Naive thymus-derived CD4-positive, alpha-beta T cell (primary cell): ENCODE results near the gene B4GALT4. TPM values are rescaled to one million over a fixed set of nuclear protein-coding genes. Genes with fewer than 3 reads are reported as not detected.
A peak's percentile ranks its signal among the peaks of the same experiment; 100 is the strongest.

Experiments
- ATAC-seq: fragments of 150-1000 bp; cut with Tn5 transposase; 2 replicates; pipeline ENCODE4 v1.10.0; 2021; ENCODE audit warnings: mild to moderate bottlenecking, moderate library complexity
- CTCF ChIA-PET: fragments of 350-600 bp; sonication (Branson Sonifier 250); formaldehyde crosslinking; loops from one replicate; lab custom pipeline; 2021; ENCODE audit warnings: antibody characterized with exemption; lab: Charles Lee
- POLR2A ChIA-PET: fragments of 350-600 bp; sonication (Branson Sonifier 250); formaldehyde crosslinking; loops from one replicate; lab custom pipeline; 2021; ENCODE audit warnings: antibody characterized with exemption, inconsistent platforms; lab: Charles Lee
- DNase-seq, 9 donors: peaks; one replicate each; pipeline versions ENCODE4 v3.0.0 to v3.0.0-alpha.2; 2020 to 2022; ENCODE audit warnings: mixed read lengths in 1 of 9
- H3K27ac ChIP-seq: one replicate; pipeline ENCODE4 v1.7.0; 2013; ENCODE audit warnings: mild to moderate bottlenecking, low read depth, low read length, moderate library complexity
- H3K27me3 ChIP-seq, 2 donors: one replicate each; pipeline ENCODE4 v1.7.0; 2013; ENCODE audit warnings: low read length in 2 of 2, mild to moderate bottlenecking in 2 of 2, moderate library complexity in 2 of 2; ENCODE audit not compliant: control insufficient read depth in 2 of 2, insufficient read depth in 2 of 2
- H3K36me3 ChIP-seq, 3 experiments: 1 replicate in 2 of 3; 2 replicates in 1 of 3; pipeline ENCODE4 v1.7.0; 2013; ENCODE audit warnings: low read length in 3 of 3, mild to moderate bottlenecking in 3 of 3, moderate library complexity in 1 of 3; ENCODE audit not compliant: insufficient read depth in 3 of 3, control insufficient read depth in 2 of 3
- H3K4me1 ChIP-seq, 2 donors: one replicate each; pipeline ENCODE4 v1.7.0; 2013; ENCODE audit warnings: low read length in 2 of 2, mild to moderate bottlenecking in 2 of 2, moderate library complexity in 1 of 2; ENCODE audit not compliant: control insufficient read depth in 2 of 2, insufficient read depth in 2 of 2
- H3K4me3 ChIP-seq: 2 replicates; pipeline ENCODE4 v1.7.0; 2013; ENCODE audit warnings: mild to moderate bottlenecking, low read length
- H3K9me3 ChIP-seq, 3 experiments: 1 replicate in 2 of 3; 2 replicates in 1 of 3; pipeline ENCODE4 v1.7.0; 2013; ENCODE audit warnings: low read length in 3 of 3; ENCODE audit not compliant: control insufficient read depth in 2 of 3
- H3K27ac Mint-ChIP-seq, 9 donors: one replicate each; pipeline ENCODE4 v1.8.0; 2020 to 2022; ENCODE audit warnings: mixed read lengths in 9 of 9, mild to moderate bottlenecking in 8 of 9, moderate library complexity in 5 of 9, inconsistent platforms in 2 of 9
- H3K27me3 Mint-ChIP-seq, 5 donors: one replicate each; pipeline ENCODE4 v1.8.0; 2021 to 2022; ENCODE audit warnings: mixed read lengths in 5 of 5, mild to moderate bottlenecking in 1 of 5
- H3K36me3 Mint-ChIP-seq, 5 donors: one replicate each; pipeline ENCODE4 v1.8.0; 2020 to 2022; ENCODE audit warnings: mixed read lengths in 5 of 5, mild to moderate bottlenecking in 3 of 5, inconsistent platforms in 1 of 5
- H3K4me1 Mint-ChIP-seq, 7 donors: one replicate each; pipeline ENCODE4 v1.8.0; 2020 to 2022; ENCODE audit warnings: mixed read lengths in 7 of 7, mild to moderate bottlenecking in 3 of 7, inconsistent platforms in 1 of 7
- H3K4me3 Mint-ChIP-seq, 10 donors: one replicate each; pipeline ENCODE4 v1.8.0; 2020 to 2022; ENCODE audit warnings: mild to moderate bottlenecking in 10 of 10, mixed read lengths in 10 of 10, moderate library complexity in 6 of 10, inconsistent platforms in 2 of 10
- H3K9me3 Mint-ChIP-seq, 11 donors: one replicate each; pipeline ENCODE4 v1.8.0; 2020 to 2022; ENCODE audit warnings: mixed read lengths in 11 of 11, mild to moderate bottlenecking in 4 of 11, inconsistent platforms in 1 of 11, moderate library complexity in 1 of 11
- intact Hi-C, 2 donors: fragments of 100-400 bp; cut with micrococcal nuclease; formaldehyde crosslinking; loops; one replicate each; pipeline ENCODE4 v1.15.1; 2023
- polyA plus RNA-seq, 2 donors: library from polyadenylated mRNA; unstranded; fragments of 300-500 nt; fragmentation: Illumina TruSeq; gene quantifications; one replicate each; pipeline ENCODE4 v1.2.3, GENCODE V29; 2021
- total RNA-seq, 6 experiments: library from RNA in 5 of 6; stranded (reverse) in 5 of 6; gene quantifications; 1 replicate in 5 of 6; 2 replicates in 1 of 6; pipeline ENCODE4 v1.2.3 and lab custom pipeline; 2021 to 2026

B4GALT4 gene
- total and polyA plus RNA-seq, 7 experiments from 2014 or later = 17.9 to 39.8 (median 29.6) TPM

DNA sequence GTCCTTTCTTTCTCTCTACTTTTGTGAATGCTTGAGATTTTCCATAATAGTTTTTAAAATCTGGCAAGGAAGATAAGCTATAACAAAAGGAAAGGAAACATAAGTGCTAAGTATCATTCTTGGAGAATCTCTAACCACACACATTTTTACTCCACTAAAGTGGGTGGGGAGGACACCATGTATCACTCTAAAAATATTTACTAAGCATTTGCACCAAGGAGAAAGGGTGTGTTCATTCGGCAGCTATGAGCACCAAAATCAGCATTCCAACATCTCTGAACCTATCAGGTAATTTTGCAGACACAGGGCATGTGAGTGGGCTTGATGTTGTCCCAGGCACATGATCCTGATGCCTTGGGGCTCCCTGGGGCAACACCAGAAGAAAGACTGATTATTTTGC lies 5.5 kb downstream of the B4GALT4 start:
- H3K4me1 ChIP-seq = peaks cover 27 to 49% of the 10 kb centered on the region in 2 donors
- Mint-ChIP-seq H3K4me1 (peaks cover 43 to 93% (median 85%) of the 10 kb centered on the region in 7 donors), H3K27ac (peak overlapping the region; percentile 40 to 98 (median 92)), H3K4me3 (peak overlapping the region; percentile 35 to 87 (median 72)), H3K27me3 (no peaks in the 10 kb centered on the region), H3K9me3 (peaks cover 0 to 2% (median 0%) of the 10 kb centered on the region in 11 donors), H3K36me3 (peaks cover 2 to 45% (median 43%) of the 10 kb centered on the region in 5 donors)
- H3K36me3 ChIP-seq = peaks cover 0 to 30% (median under 1%) of the 10 kb centered on the region in 3 experiments
- DNase-seq (no peak), ATAC-seq (no peak)
- CTCF ChIA-PET = interaction anchor here (1.2 kb wide), 1 partner anchor 12 kb away, joined by 3 read pairs; no protein-coding TSS in a partner anchor
- H3K4me3 ChIP-seq = no peak overlapping the region
- H3K27me3 ChIP-seq = no peaks in the 10 kb centered on the region
- H3K27ac ChIP-seq = peak overlapping the region; percentile 90
- no peaks in the 10 kb centered on the region for H3K9me3 ChIP-seq
- POLR2A ChIA-PET = interaction anchor here (0.6 to 0.7 kb wide), 2 partner anchors 14 to 235 kb away, joined by 3 read pairs; no protein-coding TSS in a partner anchor
- intact Hi-C loops = loop anchor here (10.0 kb wide), 3 partner anchors 290 to 1110 kb away; partner anchors contain the start of genes GSK3B (in 1 of the 2) and LRRC58 (in 1 of the 2)

DNA sequence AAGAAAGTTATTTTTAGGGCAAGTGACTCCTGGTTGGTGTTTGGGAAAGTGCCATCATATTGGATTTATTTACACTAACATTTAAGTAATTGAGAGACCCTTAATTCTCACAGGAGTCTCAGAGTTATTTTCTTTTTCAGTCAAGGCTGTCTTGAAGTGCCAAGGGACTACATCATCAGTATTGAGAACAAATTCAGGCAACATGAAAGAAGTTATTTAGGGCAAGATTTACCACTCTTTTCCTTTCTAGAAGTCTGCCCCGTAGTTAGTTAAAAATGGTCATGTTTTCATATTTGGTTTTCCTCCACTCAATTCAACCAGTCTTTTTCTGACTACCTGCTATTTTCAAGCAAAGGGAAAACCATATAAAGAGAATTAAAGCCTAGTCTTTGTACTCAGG lies 6.1 kb downstream of the B4GALT4 start:
- peak overlapping the region; percentile 90 for H3K27ac ChIP-seq
- no peaks in the 10 kb centered on the region for H3K9me3 ChIP-seq
- Mint-ChIP-seq H3K27me3 (no peaks in the 10 kb centered on the region), H3K4me1 (peaks cover 39 to 90% (median 85%) of the 10 kb centered on the region in 7 donors), H3K4me3 (peak overlapping the region; percentile 30 to 87 (median 72)), H3K27ac (peak overlapping the region; percentile 40 to 98 (median 92)), H3K36me3 (peaks cover 5 to 51% (median 48%) of the 10 kb centered on the region in 5 donors), H3K9me3 (no peaks in the 10 kb centered on the region)
- ChIA-PET POLR2A (interaction anchor here (0.6 kb wide), 1 partner anchor 14 kb away, joined by 3 read pairs; no protein-coding TSS in a partner anchor), CTCF (interaction anchor here (0.6 to 1.2 kb wide), 2 partner anchors 9 to 12 kb away, joined by 3 to 4 read pairs; no protein-coding TSS in a partner anchor)
- H3K27me3 ChIP-seq = no peaks in the 10 kb centered on the region
- H3K4me3 ChIP-seq = no peak overlapping the region
- ATAC-seq (no peak), DNase-seq (peak in 2 of 9 donors; percentile 12 to 29)
- peaks cover 0 to 35% (median 6%) of the 10 kb centered on the region in 3 experiments for H3K36me3 ChIP-seq
- intact Hi-C loops = loop anchor here (10.0 kb wide), 3 partner anchors 290 to 1110 kb away; partner anchors contain the start of genes GSK3B (in 1 of the 2) and LRRC58 (in 1 of the 2)
- peaks cover 22 to 49% of the 10 kb centered on the region in 2 donors for H3K4me1 ChIP-seq

DNA sequence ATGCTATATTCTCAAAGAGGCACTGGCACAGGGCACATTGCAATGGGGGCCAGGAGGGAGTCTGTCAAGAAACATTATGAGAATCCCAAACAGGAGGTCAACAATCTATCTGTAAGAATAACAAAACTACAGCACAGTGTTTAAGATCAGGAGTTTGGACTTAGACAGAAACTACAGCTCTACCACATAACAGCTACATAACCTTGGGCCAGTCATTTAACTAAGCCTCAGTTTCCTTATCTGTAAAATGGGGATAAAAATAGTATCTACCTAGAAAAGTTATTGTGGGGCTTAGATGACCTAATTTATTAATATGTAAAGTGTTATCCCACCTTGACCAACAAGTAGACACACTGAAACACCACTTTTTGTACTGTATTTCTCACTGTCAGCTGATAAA lies 9.9 kb downstream of the B4GALT4 start:
- no peaks in the 10 kb centered on the region for H3K9me3 ChIP-seq
- H3K27ac ChIP-seq = no peak overlapping the region
- Mint-ChIP-seq H3K4me3 (peak overlapping the region in 2 of 10 donors; percentile 7 to 24), H3K27me3 (no peaks in the 10 kb centered on the region), H3K27ac (peak overlapping the region in 3 of 9 donors; percentile 10 to 98 (median 13)), H3K9me3 (no peaks in the 10 kb centered on the region), H3K36me3 (peaks cover 26 to 78% (median 71%) of the 10 kb centered on the region in 5 donors), H3K4me1 (peaks cover 30 to 95% (median 89%) of the 10 kb centered on the region in 7 donors)
- ATAC-seq (no peak), DNase-seq (no peak)
- ChIA-PET CTCF (interaction anchor here (1.1 kb wide), 1 partner anchor 10 kb away, joined by 4 read pairs; no protein-coding TSS in a partner anchor), POLR2A (no interaction called here)
- intact Hi-C loops = loop anchor here (1.0 to 10.0 kb wide), 4 partner anchors 9 to 1114 kb away; partner anchors contain the start of genes GSK3B (in 1 of the 2) and LRRC58 (in 1 of the 2)
- H3K27me3 ChIP-seq = no peaks in the 10 kb centered on the region
- H3K4me3 ChIP-seq = no peak overlapping the region
- H3K36me3 ChIP-seq = peaks cover 0 to 68% (median 26%) of the 10 kb centered on the region in 3 experiments
- H3K4me1 ChIP-seq = peaks cover 0 to 48% of the 10 kb centered on the region in 2 donors

DNA sequence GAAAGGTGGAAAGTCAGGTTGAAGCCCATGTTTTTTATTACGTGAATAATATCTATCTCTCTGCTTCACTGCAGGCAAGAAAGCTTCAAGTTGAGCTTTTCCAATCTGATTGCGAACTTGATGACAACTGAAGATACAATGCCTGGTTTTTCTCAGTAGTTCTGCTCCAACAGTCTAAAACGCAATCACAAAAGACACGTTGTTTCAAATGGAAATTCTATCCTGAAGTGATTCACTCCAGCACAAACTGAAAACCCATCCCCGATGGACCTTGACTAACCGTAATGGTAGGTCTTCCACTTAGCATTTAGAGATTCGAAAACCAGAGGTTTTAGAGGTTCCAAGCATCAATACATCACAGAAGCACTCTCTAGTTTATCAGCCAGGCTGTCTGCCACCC lies 10.6 kb downstream of the B4GALT4 start:
- ChIA-PET POLR2A (no interaction called here), CTCF (interaction anchor here (1.1 kb wide), 1 partner anchor 11 kb away, joined by 4 read pairs; no protein-coding TSS in a partner anchor)
- Histone ChIP-seq H3K4me3 (no peak overlapping the region), H3K4me1 (peaks cover 0 to 47% of the 10 kb centered on the region in 2 donors), H3K9me3 (no peaks in the 10 kb centered on the region), H3K27me3 (no peaks in the 10 kb centered on the region), H3K27ac (no peak overlapping the region), H3K36me3 (peaks cover 0 to 62% (median 26%) of the 10 kb centered on the region in 3 experiments)
- Mint-ChIP-seq H3K27ac (no peak overlapping the region), H3K4me1 (peaks cover 24 to 91% (median 85%) of the 10 kb centered on the region in 7 donors), H3K4me3 (peak overlapping the region in 1 of 10 donors; percentile 27), H3K36me3 (peaks cover 26 to 75% (median 67%) of the 10 kb centered on the region in 5 donors), H3K27me3 (no peaks in the 10 kb centered on the region), H3K9me3 (no peaks in the 10 kb centered on the region)
- DNase-seq (no peak), ATAC-seq (no peak)
- intact Hi-C loops = loop anchor here (10.0 kb wide), 3 partner anchors 285 to 1115 kb away; partner anchors contain the start of genes GSK3B (in 1 of the 2) and LRRC58 (in 1 of the 2)

DNA sequence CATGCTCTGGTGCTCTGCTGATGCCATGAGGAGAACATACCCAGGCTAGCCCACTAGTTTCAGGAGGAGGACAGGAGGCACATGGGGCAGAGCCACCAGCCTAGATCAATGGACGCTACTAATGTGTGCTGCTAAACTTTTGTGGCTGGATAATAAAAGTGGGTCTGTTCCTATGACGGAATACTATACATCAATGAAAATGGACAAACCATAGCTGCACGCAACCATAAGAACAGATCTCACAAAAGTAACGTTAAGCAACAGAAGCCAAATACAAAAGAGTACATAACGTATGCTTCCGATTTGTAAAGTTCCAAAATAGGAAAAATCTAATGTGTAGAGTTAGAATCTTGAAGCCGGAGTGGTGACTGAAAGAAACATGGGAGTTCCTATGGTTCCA lies 11.5 kb downstream of the B4GALT4 start:
- POLR2A ChIA-PET = no interaction called here
- intact Hi-C loops = no loop called here
- CTCF ChIA-PET = no interaction called here

DNA sequence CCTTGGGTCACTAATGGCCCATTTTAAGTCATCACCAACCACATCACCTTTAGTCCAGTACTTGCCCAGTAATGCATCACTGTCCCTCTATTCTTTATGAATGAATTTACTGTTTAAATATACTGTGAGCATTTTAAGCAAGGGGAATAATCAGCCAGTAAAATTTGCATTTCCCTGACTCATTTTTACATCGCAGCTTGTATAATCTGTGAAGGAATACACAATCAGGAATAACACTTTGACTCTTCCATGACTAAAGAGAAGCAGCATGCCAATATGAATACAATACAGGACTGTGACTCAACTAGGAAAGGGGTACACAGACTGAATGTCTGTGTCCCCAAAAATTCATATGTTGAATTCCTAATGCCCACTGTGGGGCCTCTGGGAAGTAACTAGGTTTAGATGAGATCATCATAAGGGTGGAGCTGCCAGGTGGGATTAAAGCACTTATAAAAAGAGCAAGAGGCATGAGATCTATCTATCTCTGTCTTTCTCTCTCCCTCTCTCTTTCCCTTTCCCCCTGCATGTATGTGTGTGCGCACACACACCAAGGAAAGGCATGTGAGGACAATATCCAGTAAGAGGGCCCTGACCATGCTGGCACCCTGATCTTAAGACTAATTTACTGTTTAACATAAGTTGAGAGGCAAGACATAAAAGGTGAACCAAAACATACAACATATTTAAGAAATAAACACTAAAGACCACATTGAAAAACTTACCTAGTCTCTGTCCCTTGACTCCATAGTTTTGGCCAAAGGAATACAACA lies 12.1 kb downstream of the B4GALT4 start:
- no peak for ATAC-seq
- Mint-ChIP-seq H3K9me3 (no peaks in the 10 kb centered on the region), H3K27ac (peak overlapping the region in 6 of 9 donors; percentile 2 to 70 (median 59)), H3K4me1 (peaks cover 17 to 89% (median 85%) of the 10 kb centered on the region in 7 donors), H3K36me3 (peaks cover 26 to 73% (median 64%) of the 10 kb centered on the region in 5 donors), H3K27me3 (no peaks in the 10 kb centered on the region), H3K4me3 (peak overlapping the region in 3 of 10 donors; percentile 14 to 34 (median 15))
- Histone ChIP-seq H3K27ac (no peak overlapping the region), H3K36me3 (peaks cover 4 to 67% (median 32%) of the 10 kb centered on the region in 3 experiments), H3K27me3 (no peaks in the 10 kb centered on the region), H3K4me3 (no peak overlapping the region), H3K9me3 (no peaks in the 10 kb centered on the region), H3K4me1 (peaks cover 0 to 38% of the 10 kb centered on the region in 2 donors)
- CTCF ChIA-PET = interaction anchor here (1.7 kb wide), 1 partner anchor 12 kb away, joined by 6 read pairs; the partner anchor contains the start of gene B4GALT4
- no peak for DNase-seq
- intact Hi-C loops = no loop called here
- POLR2A ChIA-PET = no interaction called here

More for the DNA sequence above, 11.5 kb downstream of the B4GALT4 start:
- peaks cover 17 to 89% (median 83%) of the 10 kb centered on the region in 7 donors for H3K4me1 Mint-ChIP-seq
- Histone ChIP-seq H3K4me1 (peaks cover 0 to 44% of the 10 kb centered on the region in 2 donors), H3K36me3 (peaks cover 2 to 62% (median 27%) of the 10 kb centered on the region in 3 experiments), H3K27ac (no peak overlapping the region), H3K27me3 (no peaks in the 10 kb centered on the region), H3K4me3 (no peak overlapping the region), H3K9me3 (no peaks in the 10 kb centered on the region)
- H3K9me3 Mint-ChIP-seq = no peaks in the 10 kb centered on the region
- peaks cover 26 to 70% (median 64%) of the 10 kb centered on the region in 5 donors for H3K36me3 Mint-ChIP-seq
- H3K4me3 Mint-ChIP-seq = no peak overlapping the region
- peak overlapping the region in 1 of 9 donors; percentile 50 for H3K27ac Mint-ChIP-seq
- ATAC-seq (no peak), DNase-seq (no peak)
- H3K27me3 Mint-ChIP-seq = no peaks in the 10 kb centered on the region
